ENCODE results near the gene USP2.

Gene USP2

GRCh38 chr11:119336744-119337469 is 44.6 kb downstream of the USP2 start:
- H2AFZ ChIP-seq (ENCODE audit: low read depth, low read length) = no peak overlapping the region
- H3K36me3 ChIP-seq (ENCODE audit: insufficient read depth, low read length) = peaks cover 29% of the 10 kb centered on the region
- peaks cover 41% of the 10 kb centered on the region for H3K4me1 ChIP-seq (ENCODE audit: insufficient read depth, low read length)
- H3K79me2 ChIP-seq (ENCODE audit: insufficient read depth, low read length) = peaks cover 32% of the 10 kb centered on the region
- peaks cover 9% of the 10 kb centered on the region; the same call in 1 of the 2 replicates for H4K20me1 ChIP-seq (ENCODE audit: insufficient read depth, low read length)
- no peak overlapping the region for H3K27ac ChIP-seq (ENCODE audit: low read length)
- DNase-seq = no peak
- no peaks in the 10 kb centered on the region for H3K9me3 ChIP-seq (ENCODE audit: insufficient read depth, low read length, severe bottlenecking)
- H3K4me3 ChIP-seq (ENCODE audit: low read depth in 1 of 2, low read length in 2 of 2) = no peak overlapping the region
- no peak for ATAC-seq (ENCODE audit: insufficient read depth, low read depth)
- peak overlapping the region; percentile 96; the same call in 1 of the 2 replicates for H3K4me2 ChIP-seq (ENCODE audit: insufficient read depth, low read length)
- H3K9ac ChIP-seq (ENCODE audit: low read depth, low read length) = no peak overlapping the region
- H3K27me3 ChIP-seq (ENCODE audit: insufficient read depth, low read length, poor library complexity) = no peaks in the 10 kb centered on the region
- TF ChIP-seq, protein P1, sequence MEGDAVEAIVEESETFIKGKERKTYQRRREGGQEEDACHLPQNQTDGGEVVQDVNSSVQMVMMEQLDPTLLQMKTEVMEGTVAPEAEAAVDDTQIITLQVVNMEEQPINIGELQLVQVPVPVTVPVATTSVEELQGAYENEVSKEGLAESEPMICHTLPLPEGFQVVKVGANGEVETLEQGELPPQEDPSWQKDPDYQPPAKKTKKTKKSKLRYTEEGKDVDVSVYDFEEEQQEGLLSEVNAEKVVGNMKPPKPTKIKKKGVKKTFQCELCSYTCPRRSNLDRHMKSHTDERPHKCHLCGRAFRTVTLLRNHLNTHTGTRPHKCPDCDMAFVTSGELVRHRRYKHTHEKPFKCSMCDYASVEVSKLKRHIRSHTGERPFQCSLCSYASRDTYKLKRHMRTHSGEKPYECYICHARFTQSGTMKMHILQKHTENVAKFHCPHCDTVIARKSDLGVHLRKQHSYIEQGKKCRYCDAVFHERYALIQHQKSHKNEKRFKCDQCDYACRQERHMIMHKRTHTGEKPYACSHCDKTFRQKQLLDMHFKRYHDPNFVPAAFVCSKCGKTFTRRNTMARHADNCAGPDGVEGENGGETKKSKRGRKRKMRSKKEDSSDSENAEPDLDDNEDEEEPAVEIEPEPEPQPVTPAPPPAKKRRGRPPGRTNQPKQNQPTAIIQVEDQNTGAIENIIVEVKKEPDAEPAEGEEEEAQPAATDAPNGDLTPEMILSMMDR (IDR thresholded peaks at IDR 0.05; ENCODE audit: borderline replicate concordance, extremely low read depth, low read length, poor library complexity, severe bottlenecking) = no peak
- no peak for TF ChIP-seq EZH2 (IDR thresholded peaks at IDR 0.05; ENCODE audit: borderline replicate concordance, low read depth, low read length, severe bottlenecking)

DNA sequence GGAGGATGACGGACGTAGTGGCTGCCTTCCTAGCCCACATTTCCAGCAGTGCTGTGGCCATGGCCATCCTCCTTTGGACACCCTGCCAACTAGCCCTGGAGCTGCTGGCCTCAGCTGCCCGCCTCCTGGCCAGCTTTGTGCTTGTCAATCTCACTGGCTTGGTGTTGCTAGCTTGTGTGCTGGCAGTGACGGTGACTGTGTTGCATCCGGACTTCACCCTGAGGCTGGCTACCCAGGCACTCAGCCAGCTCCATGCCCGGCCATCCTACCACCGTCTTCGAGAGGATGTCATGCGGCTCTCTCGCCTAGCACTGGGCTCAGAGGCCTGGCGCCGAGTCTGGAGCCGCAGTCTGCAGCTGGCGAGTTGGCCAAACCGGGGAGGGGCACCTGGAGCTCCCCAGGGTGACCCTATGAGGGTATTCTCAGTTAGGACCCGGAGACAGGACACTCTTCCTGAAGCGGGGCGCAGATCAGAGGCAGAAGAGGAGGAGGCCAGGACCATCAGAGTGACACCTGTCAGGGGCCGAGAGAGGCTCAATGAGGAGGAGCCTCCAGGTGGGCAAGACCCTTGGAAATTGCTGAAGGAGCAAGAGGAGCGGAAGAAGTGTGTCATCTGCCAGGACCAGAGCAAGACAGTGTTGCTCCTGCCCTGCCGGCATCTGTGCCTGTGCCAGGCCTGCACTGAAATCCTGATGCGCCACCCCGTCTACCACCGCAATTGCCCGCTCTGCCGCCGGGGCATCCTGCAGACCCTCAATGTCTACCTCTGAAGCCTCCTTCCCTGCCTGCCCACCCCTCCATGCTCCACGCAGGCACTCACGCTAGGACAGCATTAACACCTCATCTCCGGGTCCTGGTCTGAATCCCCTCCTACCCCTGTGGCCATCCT is 45.6 kb downstream of the USP2 start:
- TF ChIP-seq EZH2 (IDR thresholded peaks at IDR 0.05; ENCODE audit: borderline replicate concordance, low read depth, low read length, severe bottlenecking) = no peak
- TF ChIP-seq, protein P1 (IDR thresholded peaks at IDR 0.05; ENCODE audit: borderline replicate concordance, extremely low read depth, low read length, poor library complexity, severe bottlenecking) = no peak
- no peak for ATAC-seq (ENCODE audit: insufficient read depth, low read depth)
- H3K36me3 ChIP-seq (ENCODE audit: insufficient read depth, low read length) = peaks cover 29% of the 10 kb centered on the region
- H3K9me3 ChIP-seq (ENCODE audit: insufficient read depth, low read length, severe bottlenecking) = no peaks in the 10 kb centered on the region
- H3K79me2 ChIP-seq (ENCODE audit: insufficient read depth, low read length) = peaks cover 32% of the 10 kb centered on the region
- H2AFZ ChIP-seq (ENCODE audit: low read depth, low read length) = no peak overlapping the region
- H3K9ac ChIP-seq (ENCODE audit: low read depth, low read length) = peak overlapping the region; percentile 81; the same call in 1 of the 2 replicates
- no peaks in the 10 kb centered on the region for H3K27me3 ChIP-seq (ENCODE audit: insufficient read depth, low read length, poor library complexity)
- no peak for DNase-seq
- H4K20me1 ChIP-seq (ENCODE audit: insufficient read depth, low read length) = peaks cover 9% of the 10 kb centered on the region; the same call in 1 of the 2 replicates
- peak overlapping the region; percentile 96 for H3K4me2 ChIP-seq (ENCODE audit: insufficient read depth, low read length)
- peaks cover 41% of the 10 kb centered on the region for H3K4me1 ChIP-seq (ENCODE audit: insufficient read depth, low read length)
- peak overlapping the region; percentile 80; the same call in 1 of the 2 replicates for H3K27ac ChIP-seq (ENCODE audit: low read length)
- H3K4me3 ChIP-seq (ENCODE audit: low read depth in 1 of 2, low read length in 2 of 2) = peak overlapping the region in 1 of 2 experiments; percentile 80; a peak in 3 of 4 replicates

DNA sequence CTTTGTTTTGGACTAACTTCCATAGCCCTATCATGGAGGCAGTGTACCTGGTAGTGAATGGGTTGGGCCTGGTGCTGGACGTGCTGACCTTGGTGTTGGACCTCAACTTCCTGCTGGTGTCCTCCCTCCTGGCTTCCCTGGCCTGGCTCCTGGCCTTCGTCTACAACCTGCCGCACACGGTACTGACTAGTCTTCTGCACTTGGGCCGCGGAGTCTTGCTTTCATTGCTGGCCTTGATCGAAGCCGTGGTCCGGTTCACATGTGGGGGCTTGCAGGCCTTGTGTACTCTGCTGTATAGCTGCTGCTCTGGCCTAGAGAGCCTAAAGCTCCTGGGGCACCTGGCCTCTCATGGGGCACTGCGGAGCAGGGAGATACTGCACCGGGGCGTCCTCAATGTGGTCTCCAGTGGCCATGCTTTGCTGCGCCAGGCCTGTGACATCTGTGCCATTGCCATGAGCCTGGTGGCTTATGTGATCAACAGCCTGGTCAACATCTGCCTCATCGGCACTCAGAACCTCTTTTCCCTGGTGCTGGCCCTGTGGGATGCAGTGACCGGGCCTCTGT is 46.3 kb downstream of the USP2 start:
- Histone ChIP-seq H3K4me1 (ENCODE audit: insufficient read depth, low read length) (peaks cover 41% of the 10 kb centered on the region), H3K4me2 (ENCODE audit: insufficient read depth, low read length) (peak overlapping the region; percentile 96), H2AFZ (ENCODE audit: low read depth, low read length) (peak overlapping the region; percentile 60; the same call in 1 of the 2 replicates), H3K27ac (ENCODE audit: low read length) (peak overlapping the region; percentile 80), H3K36me3 (ENCODE audit: insufficient read depth, low read length) (peaks cover 29% of the 10 kb centered on the region), H3K4me3 (ENCODE audit: low read depth in 1 of 2, low read length in 2 of 2) (peak overlapping the region; percentile 39 to 80), H4K20me1 (ENCODE audit: insufficient read depth, low read length) (peaks cover 9% of the 10 kb centered on the region; the same call in 1 of the 2 replicates), H3K27me3 (ENCODE audit: insufficient read depth, low read length, poor library complexity) (no peaks in the 10 kb centered on the region), H3K9me3 (ENCODE audit: insufficient read depth, low read length, severe bottlenecking) (no peaks in the 10 kb centered on the region), H3K79me2 (ENCODE audit: insufficient read depth, low read length) (peaks cover 32% of the 10 kb centered on the region), H3K9ac (ENCODE audit: low read depth, low read length) (peak overlapping the region; percentile 81)
- ATAC-seq (ENCODE audit: insufficient read depth, low read depth) (no peak), DNase-seq (no peak)
- TF ChIP-seq, protein P1 (IDR thresholded peaks at IDR 0.05; ENCODE audit: borderline replicate concordance, extremely low read depth, low read length, poor library complexity, severe bottlenecking) = no peak
- no peak for TF ChIP-seq EZH2 (IDR thresholded peaks at IDR 0.05; ENCODE audit: borderline replicate concordance, low read depth, low read length, severe bottlenecking)
